Mesothelial cell of epicardium (in vitro differentiated cells): ENCODE measurements around the gene ZMIZ2. TPM values are rescaled to one million over a fixed set of nuclear protein-coding genes. Genes with fewer than 3 reads are reported as not detected.
A peak's percentile ranks its signal among the peaks of the same experiment; 100 is the strongest.

Source experiments
- DNase-seq, 2 experiments: peaks; one replicate each; pipeline ENCODE4 v3.0.0; 2021; ENCODE audit warnings: low spot score in 2 of 2; ENCODE audit not compliant: unreplicated experiment in 2 of 2
- H3K27ac Mint-ChIP-seq: 2 replicates; pipeline ENCODE4 v1.8.0; 2021; ENCODE audit warnings: mixed read lengths
- H3K27me3 Mint-ChIP-seq: 2 replicates; pipeline ENCODE4 v1.8.0; 2021; ENCODE audit warnings: low read depth, mixed read lengths
- H3K36me3 Mint-ChIP-seq: 2 replicates; pipeline ENCODE4 v1.8.0; 2021; ENCODE audit warnings: mixed read lengths
- H3K4me1 Mint-ChIP-seq: 2 replicates; pipeline ENCODE4 v1.8.0; 2021; ENCODE audit warnings: mixed read lengths
- H3K4me3 Mint-ChIP-seq: 2 replicates; pipeline ENCODE4 v1.8.0; 2021; ENCODE audit warnings: mild to moderate bottlenecking, moderate library complexity, mixed read lengths
- H3K9me3 Mint-ChIP-seq: 2 replicates; pipeline ENCODE4 v1.8.0; 2021; ENCODE audit warnings: mixed read lengths
- CTCF ChIP-seq: fragments of 200-600 bp; sonication (generic); IDR thresholded peaks from one replicate; pipeline ENCODE4 v1.5.0; 2021; ENCODE audit warnings: antibody characterized with exemption; ENCODE audit not compliant: unreplicated experiment
- total RNA-seq: library from RNA; stranded (reverse); gene quantifications from 3 replicates; pipeline ENCODE4 v1.2.1, GENCODE V29; 2021

Gene ZMIZ2
- total RNA-seq, 1 donor from 2014 or later = 164 TPM

- DNase-seq = no peak
- Mint-ChIP-seq H3K27ac (no peak overlapping the region), H3K36me3 (no peaks in the 10 kb centered on the region), H3K4me1 (peaks cover 5% of the 10 kb centered on the region), H3K27me3 (no peaks in the 10 kb centered on the region), H3K4me3 (no peak overlapping the region), H3K9me3 (peaks cover 5% of the 10 kb centered on the region)
- TF ChIP-seq CTCF = no peak
These were observed 39.1 kb downstream of the ZMIZ2 start for GRCh38 chr7:44787762-44788161.

GRCh38 chr7:44789990-44790389 lies 41.3 kb downstream of the ZMIZ2 start:
- no peak overlapping the region for H3K4me3 Mint-ChIP-seq
- no peak for TF ChIP-seq CTCF
- H3K4me1 Mint-ChIP-seq = peaks cover 5% of the 10 kb centered on the region
- no peaks in the 10 kb centered on the region for H3K9me3 Mint-ChIP-seq
- DNase-seq = no peak
- H3K27me3 Mint-ChIP-seq = no peaks in the 10 kb centered on the region
- no peak overlapping the region for H3K27ac Mint-ChIP-seq
- H3K36me3 Mint-ChIP-seq = no peaks in the 10 kb centered on the region

- DNase-seq = no peak
These were observed 42.9 kb downstream of the ZMIZ2 start for GRCh38 chr7:44791278-44792219.

GRCh38 chr7:44793919-44794318 lies 45.3 kb downstream of the ZMIZ2 start:
- Mint-ChIP-seq H3K27me3 (no peaks in the 10 kb centered on the region), H3K4me1 (peaks cover 21% of the 10 kb centered on the region), H3K9me3 (no peaks in the 10 kb centered on the region), H3K36me3 (no peaks in the 10 kb centered on the region), H3K27ac (peak overlapping the region; percentile 23), H3K4me3 (no peak overlapping the region)
- DNase-seq = no peak
- TF ChIP-seq CTCF = no peak

More at GRCh38 chr7:44791278-44792219, 42.9 kb downstream of the ZMIZ2 start:
- Mint-ChIP-seq H3K4me1 (peaks cover 8% of the 10 kb centered on the region), H3K9me3 (no peaks in the 10 kb centered on the region), H3K27me3 (no peaks in the 10 kb centered on the region), H3K27ac (peak overlapping the region; percentile 30), H3K36me3 (no peaks in the 10 kb centered on the region), H3K4me3 (no peak overlapping the region)
- TF ChIP-seq CTCF = no peak

- no peaks in the 10 kb centered on the region for H3K27me3 Mint-ChIP-seq
- H3K36me3 Mint-ChIP-seq = no peaks in the 10 kb centered on the region
- peaks cover 22% of the 10 kb centered on the region for H3K4me1 Mint-ChIP-seq
- H3K9me3 Mint-ChIP-seq = no peaks in the 10 kb centered on the region
- H3K27ac Mint-ChIP-seq = no peak overlapping the region
- no peak overlapping the region for H3K4me3 Mint-ChIP-seq
- TF ChIP-seq CTCF = no peak
- DNase-seq = no peak
These were observed 45.7 kb downstream of the ZMIZ2 start for GRCh38 chr7:44794331-44794730.
